Adrenal gland (tissue), 12 donors: ENCODE results near the gene LILRA6. TPM values are rescaled to one million over a fixed set of nuclear protein-coding genes. Genes with fewer than 3 reads are reported as not detected.
"Not testable (repeated sequence)": the region's sequence is repeated elsewhere in the genome, so short reads cannot be mapped to it uniquely, and the experiment has no call there.

Source experiments
- DNase-seq, 7 donors: peaks; one replicate each; pipeline ENCODE4 v3.0.0-alpha.2; 2019 to 2020
- H3K27ac ChIP-seq, 5 donors: fragments of 200-600 bp; sonication (generic) in 4 of 5; 1 replicate in 3 of 5; 2 replicates in 2 of 5; pipeline versions ENCODE4 v1.5.1 to v1.8.0; 2016 to 2020; ENCODE audit warnings: mild to moderate bottlenecking in 1 of 5
- H3K27me3 ChIP-seq: fragments of 200-600 bp; 2 replicates; pipeline ENCODE4 v1.8.0; 2021
- H3K36me3 ChIP-seq, 2 donors: fragments of 200-600 bp; replicated peaks in 1 of 2; 1 replicate in 1 of 2; 2 replicates in 1 of 2; pipeline versions ENCODE4 v1.5.1 to v1.8.0; 2018 to 2022
- H3K4me1 ChIP-seq, 2 donors: fragments of 200-600 bp; replicated peaks in 1 of 2; 1 replicate in 1 of 2; 2 replicates in 1 of 2; pipeline versions ENCODE4 v1.5.1 to v1.8.0; 2018 to 2021
- H3K4me3 ChIP-seq, 4 donors: fragments of 200-600 bp; sonication (generic) in 3 of 4; one replicate each; pipeline ENCODE4 v1.5.1; 2016 to 2018
- H3K9me3 ChIP-seq, 3 donors: fragments of 200-600 bp; sonication (generic) in 1 of 3; replicated peaks in 1 of 3; 1 replicate in 2 of 3; 2 replicates in 1 of 3; pipeline versions ENCODE4 v1.5.1 to v1.8.0; 2016 to 2021
- CTCF ChIP-seq, 6 experiments: fragments of 450-650 bp in 4 of 6; fragments of 200-600 bp in 2 of 6; sonication (generic) in 1 of 6; IDR thresholded peaks; 1 replicate in 5 of 6; 2 replicates in 1 of 6; pipeline versions ENCODE4 v1.5.1 to v1.8.0; 2016 to 2021; ENCODE audit warnings: antibody characterized with exemption in 6 of 6, mild to moderate bottlenecking in 2 of 6, moderate library complexity in 1 of 6
- POLR2A ChIP-seq, 2 donors: fragments of 450-650 bp; IDR thresholded peaks; one replicate each; pipeline ENCODE4 v1.6.1; 2017; ENCODE audit warnings: antibody characterized with exemption in 2 of 2, mild to moderate bottlenecking in 2 of 2, moderate library complexity in 1 of 2
- WGBS, 4 donors: extraction: QIAGEN DNeasy Blood & Tissue Kit in 2 of 4; methylation state at CpG; one replicate each; pipeline versions ENCODE4 v1.1.5 to v1.1.7; 2013 to 2017; 5-methylcytosine and 5-hydroxymethylcytosine counted together
- intact Hi-C, 2 donors: fragments of 100-400 bp; cut with DNase I; formaldehyde crosslinking; loops; one replicate each; pipeline versions ENCODE4 v1.14.1 to v1.15.0; 2022 to 2023
- polyA plus RNA-seq, 3 donors: library from polyadenylated mRNA; stranded (reverse); fragments of 200-250 nt in 2 of 3; fragments of 350-450 nt in 1 of 3; fragmentation: Illumina TruSeq in 1 of 3; extraction: RNeasy Lipid Tissue Mini Kit (QIAGEN cat#74804) in 1 of 3; gene quantifications; one replicate each; pipeline ENCODE4 v1.2.3, GENCODE V29; 2013 to 2014
- total RNA-seq, 9 donors: library from RNA; depleted of rRNA in 4 of 9; stranded (reverse); fragments of >200 nt in 4 of 9; fragments of 120-200 nt in 1 of 9; fragmentation: NEBNext Ultra II Directional in 1 of 9; extraction: Animal tissue kit (Norgen Biotek cat#: 25700) in 1 of 9; gene quantifications; one replicate each; pipeline versions ENCODE4 v1.1.0 to v1.2.4, GENCODE V29; 2013 to 2023
- donor health status: healthy with polysubstance abuse.
- donor health status: Bipolar disorder and iron deficiency.
- donor health status: DM: yes; HTN: yes; CAD: no.
- donor health status: DM: no; HTN: no; CAD: no.
- donor health status: DM: no; HTN: no; CAD: no.
- donor health status: DM: yes; HTN: yes; CAD: no.

The LILRA6 gene
- total and polyA plus RNA-seq, 12 donors, result 0.30 to 9.3 (median 4.8) TPM

- Histone ChIP-seq H3K27me3 (peaks cover 4% of the 10 kb centered on the region), H3K4me3 (no peak overlapping the region), H3K9me3 (no peaks in the 10 kb centered on the region), H3K4me1 (no peaks in the 10 kb centered on the region), H3K36me3 (no peaks in the 10 kb centered on the region), H3K27ac (no peak overlapping the region)
- intact Hi-C loops, result no loop called here
- 41 to 67% (median 57%) methylated on average over 3 to 9 of the region's 9 CpGs; no CpG with 5 or more reads in 1 of the 4 donors for WGBS, 4 donors
- DNase-seq, result no peak
- TF ChIP-seq POLR2A (IDR thresholded peaks at IDR 0.05), result no peak
- no peak for TF ChIP-seq CTCF (IDR thresholded peaks at IDR 0.05)
These were observed 33.4 kb upstream of the LILRA6 start for GRCh38 chr19:54275951-54276350.

GRCh38 chr19:54274516-54274915, 31.9 kb upstream of the LILRA6 start:
- H3K4me1 ChIP-seq, intact Hi-C loops, DNase-seq, H3K27ac ChIP-seq, H3K4me3 ChIP-seq, H3K36me3 ChIP-seq, H3K27me3 ChIP-seq, H3K9me3 ChIP-seq: not testable (repeated sequence)
- WGBS, 4 donors, result 53 to 74% (median 56%) methylated on average over 3 to 9 of the region's 9 CpGs

GRCh38 chr19:54273821-54274220, 31.2 kb upstream of the LILRA6 start:
- Histone ChIP-seq H3K27me3 (peaks cover 4% of the 10 kb centered on the region), H3K4me3 (no peak overlapping the region), H3K9me3 (no peaks in the 10 kb centered on the region), H3K4me1 (no peaks in the 10 kb centered on the region), H3K27ac (no peak overlapping the region), H3K36me3 (no peaks in the 10 kb centered on the region)
- no peak for DNase-seq
- 59 to 69% (median 62%) methylated on average over 3 of the region's 3 CpGs for WGBS, 4 donors
- no peak for TF ChIP-seq POLR2A (IDR thresholded peaks at IDR 0.05)
- TF ChIP-seq CTCF (IDR thresholded peaks at IDR 0.05), result no peak
- intact Hi-C loops, result no loop called here

GRCh38 chr19:54272181-54272580, 29.6 kb upstream of the LILRA6 start:
- H3K9me3 ChIP-seq, H3K27me3 ChIP-seq, intact Hi-C loops, H3K4me3 ChIP-seq, H3K36me3 ChIP-seq, H3K4me1 ChIP-seq: not testable (repeated sequence)
- WGBS, 4 donors, result 50 to 70% (median 57%) methylated on average over 4 to 5 of the region's 5 CpGs
- peak overlapping the region in 1 of 5 donors; percentile 22 for H3K27ac ChIP-seq
- DNase-seq, result peak in 1 of 7 donors; percentile 39

GRCh38 chr19:54271587-54271986, 29.0 kb upstream of the LILRA6 start:
- H3K9me3 ChIP-seq, H3K27me3 ChIP-seq, H3K36me3 ChIP-seq, intact Hi-C loops, H3K4me1 ChIP-seq, H3K4me3 ChIP-seq: not testable (repeated sequence)
- 36 to 54% (median 48%) methylated on average over 4 of the region's 4 CpGs for WGBS, 4 donors
- peak overlapping the region in 1 of 5 donors; percentile 77 for H3K27ac ChIP-seq
- DNase-seq, result peak in 2 of 7 donors; percentile 36 to 51

GRCh38 chr19:54271106-54271505, 28.5 kb upstream of the LILRA6 start:
- no peaks in the 10 kb centered on the region for H3K36me3 ChIP-seq
- intact Hi-C loops, result no loop called here
- TF ChIP-seq POLR2A (IDR thresholded peaks at IDR 0.05), result no peak
- TF ChIP-seq CTCF (IDR thresholded peaks at IDR 0.05), result no peak
- peak in 4 of 7 donors; percentile 44 to 63 (median 49) for DNase-seq
- H3K9me3 ChIP-seq, result no peaks in the 10 kb centered on the region
- peak overlapping the region in 1 of 5 donors; percentile 77 for H3K27ac ChIP-seq
- no peak overlapping the region for H3K4me3 ChIP-seq
- no peaks in the 10 kb centered on the region for H3K27me3 ChIP-seq
- WGBS, 4 donors, result 49 to 66% (median 55%) methylated on average over 8 of the region's 8 CpGs
- no peaks in the 10 kb centered on the region for H3K4me1 ChIP-seq
